Adipose tissue (tissue), 3 donors: ENCODE results near the gene FBXO31. TPM values are rescaled to one million over a fixed set of nuclear protein-coding genes. Genes with fewer than 3 reads are reported as not detected.

ENCODE experiments used
- H3K27ac ChIP-seq: one replicate; pipeline ENCODE4 v1.5.1; 2013; ENCODE audit warnings: low read depth, low read length
- WGBS, 3 donors: extraction: QIAGEN DNeasy Blood & Tissue Kit; methylation state at CpG; one replicate each; pipeline ENCODE4 v1.1.7; 2013; 5-methylcytosine and 5-hydroxymethylcytosine counted together
- polyA plus RNA-seq, 3 donors: library from polyadenylated mRNA; stranded (reverse); fragments of 200-250 nt; gene quantifications; one replicate each; pipeline ENCODE4 v1.2.3, GENCODE V29; 2013
- donor health status: healthy with polysubstance abuse.
- donor health status: Bipolar disorder and iron deficiency.
- donor health status: healthy.

FBXO31 gene
- polyA plus RNA-seq, 3 donors: 14.6 to 26.6 (median 23.6) TPM

DNA sequence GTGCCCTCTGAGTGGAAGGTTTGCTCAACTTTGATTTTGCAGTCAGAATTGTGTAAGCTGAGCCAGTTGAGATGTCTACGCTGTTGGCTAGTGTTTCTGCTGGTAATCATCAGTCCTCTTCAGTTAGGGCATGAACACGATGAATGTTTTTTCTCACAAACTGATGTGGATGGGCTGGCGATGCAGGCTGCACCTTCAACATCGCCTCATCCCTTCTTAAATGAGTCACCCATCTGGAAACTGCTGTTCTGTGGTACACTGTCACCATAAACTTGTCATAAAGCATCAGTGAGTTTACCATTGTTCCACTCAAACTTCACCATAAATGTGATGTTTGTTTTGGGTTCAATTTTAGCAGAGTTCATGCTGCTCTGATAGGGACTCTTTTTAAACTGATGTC lies 74.8 kb downstream of the FBXO31 start:
- no peak overlapping the region for H3K27ac ChIP-seq
- 87 to 95% (median 93%) methylated on average over 4 of the region's 4 CpGs for WGBS, 3 donors

- no peak overlapping the region for H3K27ac ChIP-seq
- 76 to 87% (median 86%) methylated on average over 3 of the region's 3 CpGs for WGBS, 3 donors
Measured at GRCh38 chr16:87306516-87306915, 77.1 kb downstream of the FBXO31 start.

DNA sequence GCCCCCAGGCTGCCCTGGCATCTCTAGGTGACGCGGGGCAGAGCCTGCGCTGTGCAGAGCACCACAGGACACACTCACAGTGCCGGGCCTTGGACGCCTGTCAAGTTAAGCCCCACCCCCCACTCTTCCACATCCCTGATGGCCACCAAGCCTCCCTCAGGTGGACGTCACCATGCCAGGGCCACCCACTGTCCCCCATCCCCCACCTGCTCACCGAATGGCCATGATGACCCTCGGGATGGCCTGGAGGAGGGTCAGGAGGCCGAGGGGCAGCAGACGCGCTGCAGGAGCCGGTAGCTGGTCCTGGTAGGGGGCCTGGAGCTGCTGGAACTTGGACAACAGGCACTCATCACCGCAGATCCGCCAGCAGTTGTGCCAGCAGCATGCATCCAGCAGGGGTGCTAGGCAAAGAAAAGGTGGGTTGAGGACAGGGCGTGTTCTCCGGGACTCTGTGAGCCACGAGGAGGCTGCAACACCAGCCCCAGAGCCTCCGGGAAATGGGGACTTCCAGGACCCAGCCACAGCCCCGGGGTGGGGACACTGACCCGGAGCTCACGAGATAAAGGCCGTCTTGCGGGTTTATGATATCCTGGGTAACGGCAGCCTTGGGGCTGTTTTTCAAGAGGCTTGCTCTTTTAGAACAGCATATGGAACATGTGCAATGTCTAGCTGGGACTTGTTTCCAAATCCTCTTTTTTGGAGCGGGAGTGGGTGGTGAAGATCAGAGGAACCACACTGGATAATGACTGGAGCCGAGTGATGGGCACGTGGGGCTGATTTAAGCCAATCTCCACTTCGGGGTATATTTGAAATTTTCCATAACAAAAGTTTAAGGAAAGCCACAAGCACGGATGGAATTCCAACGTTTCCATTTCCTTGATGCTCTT lies 77.8 kb downstream of the FBXO31 start:
- H3K27ac ChIP-seq: no peak overlapping the region
- 63 to 79% (median 69%) methylated on average over 27 to 30 of the region's 30 CpGs for WGBS, 3 donors

- no peak overlapping the region for H3K27ac ChIP-seq
- WGBS, 3 donors: 58 to 80% (median 63%) methylated on average over 10 of the region's 10 CpGs
Measured at GRCh38 chr16:87304951-87305350, 78.6 kb downstream of the FBXO31 start.

- H3K27ac ChIP-seq: no peak overlapping the region
- 92 to 94% (median 94%) methylated on average over 4 of the region's 4 CpGs for WGBS, 3 donors
Measured at GRCh38 chr16:87303962-87304521, 79.5 kb downstream of the FBXO31 start.

DNA sequence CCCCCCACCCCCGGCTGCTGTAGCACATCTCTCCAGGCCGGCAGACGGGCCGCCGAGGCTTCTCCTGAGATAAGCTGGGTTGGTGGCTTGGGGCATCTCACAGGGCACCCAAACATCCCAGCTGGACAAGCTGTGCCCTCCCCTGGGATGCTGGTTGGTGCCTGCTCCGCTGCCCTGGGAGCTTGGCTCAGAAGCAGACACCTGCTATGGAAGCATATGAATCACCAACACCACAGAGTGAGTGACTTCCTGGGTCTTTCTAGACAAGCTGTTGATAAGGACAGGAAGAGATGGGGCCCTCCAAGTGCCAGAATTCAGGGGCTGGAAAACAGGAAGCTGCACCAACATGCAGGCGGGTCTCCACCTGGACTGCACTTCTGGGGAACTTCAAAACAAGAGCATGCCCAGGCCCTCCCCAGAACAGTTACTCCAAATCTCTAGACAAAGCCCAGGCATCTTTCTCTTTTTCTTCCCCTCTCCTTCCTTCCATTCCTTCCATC lies 80.1 kb downstream of the FBXO31 start:
- H3K27ac ChIP-seq: no peak overlapping the region
- WGBS, 3 donors: 74 to 87% (median 75%) methylated on average over 7 of the region's 7 CpGs

DNA sequence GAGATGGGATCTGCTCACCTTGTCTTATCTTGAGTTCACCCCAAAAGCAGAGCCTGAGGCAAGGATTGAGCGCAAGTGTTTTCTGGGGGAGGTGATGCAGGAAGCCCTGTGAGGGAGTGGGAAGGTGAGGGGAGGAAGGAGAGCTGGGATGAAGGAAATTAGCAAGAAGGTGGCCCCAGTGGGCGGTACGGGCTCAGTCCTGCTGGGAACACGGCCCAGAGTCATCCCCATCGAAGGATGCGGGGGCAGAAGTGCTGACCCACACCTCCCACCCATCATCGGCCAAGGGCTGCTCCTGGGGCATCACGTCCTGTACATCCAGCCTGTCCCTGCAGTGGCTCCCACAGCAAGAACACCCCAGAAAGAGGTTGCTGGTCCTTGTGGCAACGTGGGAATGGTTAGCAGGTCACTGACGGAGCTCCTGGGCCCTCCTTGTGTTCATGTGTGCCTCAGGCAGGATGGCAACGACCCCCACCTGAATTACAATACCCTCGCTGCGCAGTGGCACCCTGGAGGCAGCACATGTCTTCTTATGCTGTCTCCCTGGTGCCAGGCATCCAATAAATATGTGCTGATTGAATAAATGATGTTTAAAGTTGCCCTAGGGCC lies 84.6 kb downstream of the FBXO31 start:
- WGBS, 3 donors: 84 to 91% (median 89%) methylated on average over 13 of the region's 13 CpGs

DNA sequence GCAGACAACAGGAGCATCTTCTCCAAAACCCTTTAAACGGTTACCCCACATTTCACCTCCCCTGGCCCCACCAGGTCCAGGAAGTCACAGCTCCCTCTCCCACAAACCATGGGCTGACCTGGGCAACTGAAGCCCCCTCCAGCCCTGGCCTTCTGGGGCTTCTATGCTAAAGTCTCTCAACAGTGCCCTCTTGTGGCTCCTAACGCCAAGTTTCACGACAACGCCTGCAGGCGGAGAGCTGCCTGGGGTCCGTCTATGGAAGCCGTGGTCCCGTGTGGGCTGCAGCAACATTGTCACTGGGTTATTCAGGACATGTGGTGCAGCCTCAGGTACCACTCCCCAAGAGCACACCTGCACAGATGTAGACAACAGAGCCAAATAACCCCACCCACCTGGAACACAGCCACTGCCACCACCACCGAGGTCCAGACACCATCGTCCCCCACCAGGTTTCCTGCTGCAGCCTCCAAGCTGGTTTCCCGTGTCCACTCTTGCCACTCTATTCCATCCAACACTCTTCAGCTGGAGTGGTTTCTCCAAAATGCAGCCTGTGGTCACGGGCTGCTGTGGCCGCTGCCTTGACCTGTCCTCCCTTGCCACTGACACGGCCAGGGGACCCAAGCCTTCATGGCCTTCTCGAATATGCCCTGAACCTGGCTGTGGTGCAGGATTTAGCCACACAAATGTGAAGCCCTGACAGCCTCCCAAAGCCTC lies 85.5 kb downstream of the FBXO31 start:
- H3K27ac ChIP-seq: no peak overlapping the region
- WGBS, 3 donors: 48 to 54% (median 49%) methylated on average over 15 of the region's 15 CpGs

More for the DNA sequence above, 84.6 kb downstream of the FBXO31 start:
- no peak overlapping the region for H3K27ac ChIP-seq

- 82 to 89% (median 85%) methylated on average over 5 of the region's 5 CpGs for WGBS, 3 donors
- H3K27ac ChIP-seq: no peak overlapping the region
Measured at GRCh38 chr16:87297407-87297806, 86.2 kb downstream of the FBXO31 start.

- H3K27ac ChIP-seq: no peak overlapping the region
- 84 to 88% (median 87%) methylated on average over 20 of the region's 20 CpGs for WGBS, 3 donors
Measured at GRCh38 chr16:87295661-87296531, 87.7 kb downstream of the FBXO31 start.

DNA sequence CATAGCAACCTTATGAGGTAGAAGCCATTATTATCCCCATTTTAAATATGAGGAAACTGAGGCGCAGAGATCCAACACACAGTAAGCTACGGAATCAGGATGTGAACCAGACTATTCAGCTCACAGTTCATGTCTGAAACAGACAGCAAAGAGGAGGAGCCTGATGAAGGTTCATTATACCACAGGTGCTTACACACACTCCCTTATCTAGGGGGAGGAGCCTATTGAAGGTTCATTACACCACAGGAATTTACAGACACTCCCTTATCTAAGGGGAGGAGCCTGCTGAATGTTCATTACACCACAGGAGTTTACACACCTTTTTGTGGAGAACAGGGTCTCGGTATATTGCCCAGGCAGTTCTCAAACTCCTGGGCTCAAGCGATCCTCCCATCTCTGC lies 88.3 kb downstream of the FBXO31 start:
- 79 to 94% (median 88%) methylated on average over 4 of the region's 4 CpGs for WGBS, 3 donors

GRCh38 chr16:87293990-87294389 lies 89.6 kb downstream of the FBXO31 start:
- WGBS, 3 donors: 94 to 97% (median 94%) methylated on average over 3 of the region's 3 CpGs
- H3K27ac ChIP-seq: no peak overlapping the region

More for the DNA sequence above, 88.3 kb downstream of the FBXO31 start:
- H3K27ac ChIP-seq: no peak overlapping the region

DNA sequence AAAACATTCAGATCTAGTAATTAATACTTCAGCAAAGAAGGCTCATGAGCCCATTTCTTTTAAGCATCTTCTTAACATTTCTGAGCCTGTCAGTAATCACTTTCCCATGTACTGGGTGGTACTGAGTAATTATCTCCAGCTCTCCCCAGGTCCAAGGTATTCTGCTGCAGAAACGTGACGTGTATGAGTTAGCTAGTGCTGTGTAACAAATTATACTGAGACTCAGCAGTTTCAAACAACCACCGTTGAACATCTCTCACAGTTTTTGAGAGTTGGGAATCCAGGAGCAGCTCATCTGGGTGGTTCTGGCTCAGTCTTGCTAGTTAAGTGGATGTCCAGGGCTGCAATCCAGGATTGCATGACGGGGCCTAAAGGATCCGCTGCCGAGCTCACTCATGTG lies 91.6 kb downstream of the FBXO31 start:
- WGBS, 3 donors: 83 to 98% (median 97%) methylated on average over 6 of the region's 6 CpGs
- H3K27ac ChIP-seq: no peak overlapping the region

GRCh38 chr16:87288753-87289362 lies 94.7 kb downstream of the FBXO31 start:
- H3K27ac ChIP-seq: no peak overlapping the region
- 61 to 72% (median 69%) methylated on average over 7 of the region's 7 CpGs for WGBS, 3 donors

GRCh38 chr16:87286839-87287626 lies 96.5 kb downstream of the FBXO31 start:
- no peak overlapping the region for H3K27ac ChIP-seq
- 66 to 86% (median 72%) methylated on average over 8 of the region's 8 CpGs for WGBS, 3 donors

- no peak overlapping the region for H3K27ac ChIP-seq
- 79 to 90% (median 88%) methylated on average over 2 of the region's 2 CpGs for WGBS, 3 donors
Measured at GRCh38 chr16:87284183-87284582, 99.4 kb downstream of the FBXO31 start.
